Skin of body (tissue), 2 donors: ENCODE measurements around the gene EBF4. TPM values are rescaled to one million over a fixed set of nuclear protein-coding genes. Genes with fewer than 3 reads are reported as not detected.
A peak's percentile ranks its signal among the peaks of the same experiment; 100 is the strongest.
"Not testable (repeated sequence)": the region's sequence is repeated elsewhere in the genome, so short reads cannot be mapped to it uniquely, and the experiment has no call there.

ENCODE experiments used
- DNase-seq: peaks from one replicate; lab custom pipeline; 2025; lab: John Stamatoyannopoulos, UW
- total RNA-seq: library from RNA; depleted of rRNA; stranded (reverse); fragments of >200 nt; gene quantifications from one replicate; pipeline ENCODE4 v1.2.3, GENCODE V29; 2014

The EBF4 gene
- total RNA-seq, 1 donor from 2014 or later = 2.5 TPM

DNA sequence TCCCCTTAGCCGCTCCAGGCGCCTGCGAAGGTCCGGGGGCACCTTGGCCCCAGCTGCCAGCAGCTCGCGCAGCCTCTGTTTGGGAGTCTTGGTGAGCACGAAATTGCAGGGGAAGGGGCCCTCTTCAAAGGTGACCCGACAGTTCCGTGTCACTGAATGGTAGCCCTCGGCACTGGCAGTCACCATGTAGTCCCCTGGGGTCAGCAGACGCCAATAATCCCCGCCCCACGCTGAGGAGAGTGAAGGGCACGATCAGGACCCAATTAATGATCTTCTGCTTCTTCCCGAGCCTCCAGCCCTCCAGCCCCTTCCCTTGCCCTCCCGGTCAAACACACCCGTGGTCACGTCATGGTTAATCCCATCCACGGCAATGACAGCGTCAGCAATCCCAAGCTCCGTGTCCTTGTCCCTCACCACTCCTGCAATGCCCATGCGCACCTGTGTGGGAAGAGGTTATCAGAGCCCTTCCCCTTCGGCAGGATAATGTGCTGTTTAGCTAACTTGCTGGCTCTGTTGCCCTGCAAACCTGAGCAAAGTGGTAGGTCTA, 101.7 kb downstream of the EBF4 start:
- no peak for DNase-seq

GRCh38 chr20:2794866-2795447, 102.4 kb downstream of the EBF4 start:
- DNase-seq = no peak

- DNase-seq = no peak
These were observed 102.9 kb downstream of the EBF4 start for GRCh38 chr20:2795451-2795850.

GRCh38 chr20:2796011-2796660, 103.6 kb downstream of the EBF4 start:
- DNase-seq = no peak

GRCh38 chr20:2797136-2797983, 104.8 kb downstream of the EBF4 start:
- DNase-seq = no peak

- DNase-seq = no peak
These were observed 105.7 kb downstream of the EBF4 start for GRCh38 chr20:2798095-2798805.

GRCh38 chr20:2798814-2799213, 106.2 kb downstream of the EBF4 start:
- DNase-seq = no peak

GRCh38 chr20:2799271-2799670, 106.7 kb downstream of the EBF4 start:
- DNase-seq = no peak

DNA sequence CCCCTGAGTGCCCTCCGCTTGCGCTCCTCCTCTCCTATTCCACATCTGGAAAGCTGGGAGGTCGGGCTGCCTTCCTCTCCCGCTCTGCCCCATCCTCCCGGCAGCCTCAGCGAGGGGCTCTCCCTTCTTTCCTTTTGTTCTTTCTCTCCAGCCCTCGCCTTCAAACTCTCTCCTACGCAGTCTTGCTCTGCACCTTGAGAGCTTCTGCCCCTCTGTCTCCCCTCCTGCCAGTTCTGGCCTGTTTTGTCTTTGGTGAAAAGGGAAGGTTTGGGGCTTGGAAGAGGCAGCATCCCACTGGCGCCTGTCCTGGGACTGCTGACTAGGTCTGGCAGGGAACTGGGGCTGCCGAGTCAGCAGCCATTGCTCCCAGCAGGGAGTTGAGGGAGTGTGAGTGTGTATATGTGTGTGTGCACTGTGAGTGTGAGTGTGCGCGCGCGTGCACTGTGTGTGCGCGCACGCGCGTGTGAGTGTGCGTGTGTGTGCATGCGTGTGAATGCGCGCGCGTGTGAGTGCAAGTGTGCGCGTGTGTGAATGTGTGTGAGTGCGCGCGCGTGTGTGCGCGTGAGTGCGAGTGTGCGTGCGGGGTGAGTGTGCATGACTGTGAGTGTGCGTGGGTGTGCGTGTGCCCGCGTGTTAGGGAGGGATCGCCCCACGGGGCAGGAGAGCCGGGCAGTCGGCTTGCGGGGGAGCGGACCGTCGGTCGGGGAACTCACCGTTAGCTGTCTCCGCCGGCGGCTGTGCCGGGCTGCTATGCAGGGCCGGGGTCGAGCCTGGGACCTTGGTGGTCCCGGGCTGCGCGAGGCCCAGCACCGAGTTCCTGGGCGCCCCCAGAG, 107.3 kb downstream of the EBF4 start:
- peak; percentile 30 for DNase-seq

- peak; percentile 51 for DNase-seq
These were observed 108.1 kb downstream of the EBF4 start, which contains the start of gene CPXM1 for GRCh38 chr20:2800521-2801285. Gene CPXM1, minus strand, starts transcription at chr20:2800627. Its CDS starts 55 bp downstream, at chr20:2800572.

GRCh38 chr20:2801286-2801728, 108.7 kb downstream of the EBF4 start:
- DNase-seq = no peak

DNA sequence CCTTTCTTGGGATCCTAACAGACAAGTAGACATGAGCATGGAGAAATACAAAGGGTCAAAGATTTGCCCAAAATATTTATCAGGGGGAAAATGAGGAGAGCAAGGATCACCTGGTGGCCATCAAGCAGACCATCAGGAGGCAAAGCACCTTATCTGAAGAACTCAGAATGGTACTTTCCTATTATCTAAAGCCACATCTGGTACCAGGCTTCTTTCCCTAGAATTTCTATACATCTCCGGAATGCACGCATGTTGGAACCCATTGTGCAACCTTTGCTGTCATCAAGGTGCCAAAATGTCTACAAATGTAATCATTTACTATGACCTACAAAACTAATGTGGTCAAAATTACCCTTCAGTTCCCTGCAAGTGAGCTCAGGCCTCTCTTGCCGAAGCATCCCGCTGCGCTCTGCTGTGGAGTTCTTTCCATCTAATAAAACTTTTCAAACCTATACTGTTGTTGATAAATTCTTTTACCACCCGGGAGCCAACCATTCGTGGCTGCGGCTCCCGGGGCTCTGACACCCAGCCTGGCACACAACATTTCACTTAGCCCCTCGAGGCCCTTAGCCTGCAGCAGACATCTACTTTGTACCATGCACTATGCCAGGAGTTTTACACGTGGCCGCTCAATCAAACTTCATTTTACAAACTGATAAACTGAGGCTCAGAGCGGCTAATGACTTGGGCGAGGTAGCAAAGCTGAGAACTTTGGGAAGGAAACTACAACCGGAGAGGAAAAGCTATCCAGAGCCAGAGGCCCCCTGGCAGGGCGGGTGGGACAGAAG, 111.7 kb downstream of the EBF4 start:
- no peak for DNase-seq

DNA sequence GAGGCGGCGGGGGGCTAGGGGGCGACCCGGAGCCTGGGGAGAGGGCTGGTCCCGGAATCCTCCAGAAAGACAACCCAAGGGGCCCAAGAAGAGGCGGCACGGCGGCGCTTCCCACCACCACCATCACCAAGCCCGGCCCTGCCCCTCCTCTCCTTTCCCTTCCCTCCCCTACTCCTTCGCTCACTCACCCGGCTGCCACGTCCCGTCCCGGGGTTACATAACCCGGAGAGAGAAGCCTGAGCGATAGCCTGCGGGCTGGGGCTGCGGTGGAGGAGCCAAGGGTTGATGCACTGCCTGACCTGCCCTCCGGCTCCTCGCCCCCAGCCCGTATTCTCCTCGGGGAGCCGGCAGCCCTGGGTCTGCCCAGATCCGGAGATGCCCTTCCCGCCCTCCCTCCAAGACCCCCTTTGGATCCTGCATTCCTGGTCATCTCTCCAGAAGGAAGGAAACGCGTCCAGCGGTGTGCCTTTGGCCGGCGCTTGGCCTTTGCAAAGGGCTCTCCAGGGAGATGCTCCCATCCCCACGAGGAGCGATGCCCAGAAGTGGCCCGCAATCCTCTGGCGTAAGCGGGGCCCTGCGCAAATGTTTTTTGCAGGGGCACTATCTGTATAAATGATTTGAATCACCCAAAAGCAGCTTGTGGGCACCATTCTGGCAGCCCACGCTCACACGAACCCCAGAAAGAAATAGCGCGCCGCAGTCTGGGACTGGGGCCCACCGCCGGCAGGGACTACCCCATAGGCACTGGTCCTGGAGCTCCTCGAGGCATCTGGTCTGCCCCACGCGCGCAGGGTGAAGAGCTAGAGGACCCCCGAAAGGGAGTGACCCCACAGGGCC, 112.5 kb downstream of the EBF4 start:
- DNase-seq = no peak

- DNase-seq = no peak
These were observed 113.2 kb downstream of the EBF4 start for GRCh38 chr20:2805689-2806350.

- DNase-seq = no peak
These were observed 113.7 kb downstream of the EBF4 start for GRCh38 chr20:2806351-2806701.

DNA sequence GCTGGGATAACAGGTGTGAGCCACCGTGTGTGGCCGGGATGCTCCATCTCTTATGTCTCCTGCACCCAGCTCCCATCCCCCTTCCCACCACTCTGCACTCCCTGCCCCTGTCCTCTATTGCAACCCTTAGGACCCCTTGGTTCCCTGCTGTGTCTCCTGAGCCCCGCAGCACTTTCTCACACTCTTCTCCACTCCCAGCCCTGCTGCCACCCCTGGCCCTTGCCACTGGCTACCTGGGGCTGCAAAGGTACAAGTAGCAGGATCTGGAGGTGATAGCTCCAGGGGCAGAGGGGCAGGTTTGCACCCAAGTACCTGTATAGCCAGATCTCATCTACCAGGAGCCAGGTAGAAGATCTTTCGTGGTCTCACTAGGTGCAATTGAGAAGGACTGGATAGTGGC, 114.4 kb downstream of the EBF4 start:
- DNase-seq = no peak

- not testable (repeated sequence) for DNase-seq
These were observed 115.3 kb downstream of the EBF4 start for GRCh38 chr20:2807929-2808328.

GRCh38 chr20:2809690-2810089, 117.1 kb downstream of the EBF4 start:
- no peak for DNase-seq
